HG03196 (cell line): ENCODE results near the gene AZGP1.
A peak's percentile ranks its signal among the peaks of the same experiment; 100 is the strongest.
"Not testable (repeated sequence)": the region's sequence is repeated elsewhere in the genome, so short reads cannot be mapped to it uniquely, and the experiment has no call there.

Experiments
- ATAC-seq: cut with Tn5 transposase; IDR thresholded peaks from one replicate; pipeline ENCODE4 v1.9.1; 2021; ENCODE audit not compliant: unreplicated experiment

AZGP1 gene

GRCh38 chr7:99975782-99976521 lies at the start of gene AZGP1:
Gene AZGP1 (minus strand): TSS chr7:99976031. CDS start chr7:99976020, 11 bp downstream.
- no peak for ATAC-seq

DNA sequence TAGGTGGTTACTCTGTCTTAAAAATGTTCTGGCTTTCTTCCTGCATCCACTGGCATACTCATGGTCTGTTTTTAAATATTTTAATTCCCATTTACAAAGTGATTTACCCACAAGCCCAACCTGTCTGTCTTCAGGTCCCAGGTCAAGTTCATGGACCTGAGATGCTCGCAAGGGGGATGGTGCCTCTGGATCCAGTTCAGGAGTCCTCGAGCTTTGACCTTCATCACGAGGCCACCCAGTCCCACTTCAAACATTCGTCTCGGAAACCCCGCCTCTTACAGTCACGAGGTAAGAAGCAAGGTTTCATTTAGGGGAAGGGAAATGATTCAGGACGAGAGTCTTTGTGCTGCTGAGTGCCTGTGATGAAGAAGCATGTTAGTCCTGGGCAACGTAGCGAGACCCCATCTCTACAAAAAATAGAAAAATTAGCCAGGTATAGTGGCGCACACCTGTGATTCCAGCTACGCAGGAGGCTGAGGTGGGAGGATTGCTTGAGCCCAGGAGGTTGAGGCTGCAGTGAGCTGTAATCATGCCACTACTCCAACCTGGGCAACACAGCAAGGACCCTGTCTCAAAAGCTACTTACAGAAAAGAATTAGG lies 48.3 kb upstream of the AZGP1 start:
- ATAC-seq = no peak

DNA sequence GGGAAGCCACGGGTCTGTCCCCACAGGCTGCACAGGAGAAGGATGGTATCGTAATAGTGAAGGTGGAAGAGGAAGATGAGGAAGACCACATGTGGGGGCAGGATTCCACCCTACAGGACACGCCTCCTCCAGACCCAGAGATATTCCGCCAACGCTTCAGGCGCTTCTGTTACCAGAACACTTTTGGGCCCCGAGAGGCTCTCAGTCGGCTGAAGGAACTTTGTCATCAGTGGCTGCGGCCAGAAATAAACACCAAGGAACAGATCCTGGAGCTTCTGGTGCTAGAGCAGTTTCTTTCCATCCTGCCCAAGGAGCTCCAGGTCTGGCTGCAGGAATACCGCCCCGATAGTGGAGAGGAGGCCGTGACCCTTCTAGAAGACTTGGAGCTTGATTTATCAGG lies 47.7 kb upstream of the AZGP1 start:
- no peak for ATAC-seq

DNA sequence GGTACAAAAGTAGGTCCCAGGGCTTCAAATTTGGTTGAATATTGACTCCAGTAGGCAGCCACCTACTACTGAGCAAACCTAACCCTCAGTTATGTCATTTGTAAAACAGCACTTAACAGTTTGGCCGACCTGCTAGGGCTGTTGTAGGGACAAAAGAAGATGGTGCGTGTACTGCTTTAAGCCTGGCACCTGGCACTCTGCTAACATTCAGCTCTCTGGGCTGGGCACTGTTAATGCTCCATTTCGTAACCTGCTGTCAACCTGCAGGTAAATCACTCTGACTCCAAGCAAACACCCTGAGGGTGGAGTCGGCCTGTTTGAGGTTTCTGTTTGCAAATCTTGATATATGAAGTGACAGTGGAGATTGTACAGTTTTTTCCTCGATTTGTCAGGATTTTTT lies 46.8 kb upstream of the AZGP1 start:
- no peak for ATAC-seq

DNA sequence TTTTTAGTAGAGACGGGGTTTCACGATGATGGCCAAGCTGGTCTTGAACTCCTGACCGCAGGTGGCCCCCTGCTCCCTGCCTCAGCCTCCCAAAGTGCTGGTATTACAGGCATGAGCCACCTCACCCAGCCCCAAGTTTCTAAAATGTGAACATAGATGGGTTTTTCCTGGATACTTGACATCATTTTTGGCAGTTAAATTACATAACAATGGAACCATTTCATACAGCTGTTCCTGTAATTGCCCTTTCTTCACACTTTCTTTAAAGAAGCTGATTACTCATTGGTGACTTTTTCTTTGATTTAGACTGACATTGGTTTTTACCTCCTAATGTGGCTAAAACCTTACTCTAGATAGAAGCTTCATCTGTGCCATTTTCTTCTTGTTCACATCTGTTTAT lies 45.5 kb upstream of the AZGP1 start:
- ATAC-seq = no peak

GRCh38 chr7:100019908-100020307 lies 44.1 kb upstream of the AZGP1 start:
- ATAC-seq = no peak

DNA sequence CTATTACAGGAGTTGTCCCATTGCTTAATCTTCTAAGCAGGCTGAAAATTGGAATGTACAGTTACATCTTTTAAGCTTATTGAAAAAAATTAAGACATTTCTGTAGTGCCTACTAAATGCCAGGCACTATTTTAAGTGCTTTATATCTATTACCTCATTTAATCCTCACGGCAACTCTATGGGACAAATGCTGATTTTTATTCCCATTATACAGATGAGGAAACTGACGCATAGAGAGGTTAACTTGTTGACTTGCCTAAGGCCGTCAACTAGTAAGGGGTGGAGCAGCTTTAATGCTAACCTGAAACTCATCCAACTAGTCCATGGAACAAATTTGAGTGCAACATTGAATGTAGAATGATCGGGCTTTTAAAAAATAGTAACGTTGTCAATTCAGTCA lies 42.0 kb upstream of the AZGP1 start:
- no peak for ATAC-seq

GRCh38 chr7:100017300-100017699 lies 41.5 kb upstream of the AZGP1 start:
- ATAC-seq = no peak

DNA sequence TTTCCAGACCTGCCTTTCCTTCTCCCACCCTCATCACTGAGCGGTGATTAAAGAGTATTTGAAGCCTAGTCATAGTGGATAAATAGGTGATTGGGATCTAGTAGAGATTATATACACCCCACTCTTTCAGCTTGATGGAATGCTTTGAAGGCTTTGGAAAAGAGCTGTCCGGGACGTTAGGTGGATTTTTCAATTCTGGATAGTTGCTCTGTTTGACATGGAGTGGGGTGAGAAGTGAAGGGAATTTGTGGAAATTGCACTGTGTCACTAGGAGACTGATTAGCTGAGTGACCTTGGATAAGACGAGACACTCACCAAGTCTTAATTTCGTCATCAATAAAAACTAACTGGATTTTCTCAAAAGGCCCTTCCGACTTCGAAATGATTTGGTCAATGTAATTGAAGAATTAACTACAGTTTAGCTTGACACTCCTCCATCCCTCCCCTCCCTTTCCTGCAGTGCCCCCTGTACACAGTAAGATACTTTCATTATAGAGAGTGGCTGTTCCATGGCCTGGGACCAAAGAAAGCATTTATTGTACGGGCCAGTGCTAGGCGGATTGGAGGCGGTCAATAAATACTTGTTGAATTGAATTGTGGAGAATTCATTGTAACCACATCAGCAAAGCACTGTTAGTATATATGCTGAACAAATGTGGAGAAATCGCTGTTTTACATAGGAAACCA lies 40.5 kb upstream of the AZGP1 start:
- ATAC-seq = no peak

DNA sequence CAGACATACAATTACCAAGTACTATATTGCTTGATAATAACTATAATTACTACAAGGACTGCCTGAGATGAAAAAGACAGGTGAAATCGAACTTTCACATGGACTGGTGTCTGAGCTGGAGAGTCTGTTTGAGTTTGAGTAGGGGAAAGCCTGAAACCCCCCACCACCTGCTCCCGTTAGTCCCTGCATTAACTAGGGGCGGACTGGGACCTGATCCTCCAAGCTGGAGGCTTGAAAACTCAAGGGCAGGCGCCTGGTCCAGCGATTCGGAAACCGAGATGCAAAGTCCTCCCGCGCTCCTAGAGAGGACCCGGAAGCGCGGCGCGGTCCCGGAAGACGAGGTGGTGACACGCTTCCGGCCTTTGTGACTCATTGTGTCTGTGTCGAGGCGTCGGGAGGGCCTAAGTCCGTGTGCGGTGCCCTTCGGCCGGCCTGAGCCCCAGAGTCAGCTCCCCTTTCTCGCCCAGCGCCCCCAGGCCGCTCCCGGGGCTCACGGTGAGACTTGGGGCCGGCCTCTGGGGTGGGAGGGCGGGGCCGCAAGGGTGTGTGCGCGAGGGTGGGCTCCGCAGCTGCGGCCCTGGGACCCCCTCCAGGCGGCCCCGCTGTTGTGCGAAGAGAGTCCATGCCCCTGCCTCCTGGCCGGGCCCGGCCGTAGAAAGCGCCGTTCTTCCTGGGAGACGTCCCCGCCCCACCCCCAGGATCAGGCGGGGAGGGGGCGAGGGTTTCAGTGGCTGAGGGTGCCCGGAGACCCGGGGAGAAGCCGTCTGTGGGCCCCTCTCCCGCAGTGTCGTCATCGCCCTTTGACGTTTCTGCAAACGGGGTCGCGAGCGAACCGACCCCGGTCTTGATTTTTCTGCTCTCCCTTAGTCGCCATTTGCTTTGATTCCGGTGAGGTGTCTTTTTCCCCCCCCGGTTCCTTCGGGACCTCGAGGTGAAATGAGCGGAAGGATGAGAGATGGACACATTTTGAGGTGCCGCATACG lies 39.7 kb upstream of the AZGP1 start, which contains the start of gene ZKSCAN1:
TSS of gene ZKSCAN1 (plus strand) at position 365 of the 983 bp plus-strand sequence. CDS start 7,911 bp downstream, outside the sequence.
- ATAC-seq = peak; percentile 97

- ATAC-seq = no peak
Observed at GRCh38 chr7:100013328-100013676, 37.5 kb upstream of the AZGP1 start.

DNA sequence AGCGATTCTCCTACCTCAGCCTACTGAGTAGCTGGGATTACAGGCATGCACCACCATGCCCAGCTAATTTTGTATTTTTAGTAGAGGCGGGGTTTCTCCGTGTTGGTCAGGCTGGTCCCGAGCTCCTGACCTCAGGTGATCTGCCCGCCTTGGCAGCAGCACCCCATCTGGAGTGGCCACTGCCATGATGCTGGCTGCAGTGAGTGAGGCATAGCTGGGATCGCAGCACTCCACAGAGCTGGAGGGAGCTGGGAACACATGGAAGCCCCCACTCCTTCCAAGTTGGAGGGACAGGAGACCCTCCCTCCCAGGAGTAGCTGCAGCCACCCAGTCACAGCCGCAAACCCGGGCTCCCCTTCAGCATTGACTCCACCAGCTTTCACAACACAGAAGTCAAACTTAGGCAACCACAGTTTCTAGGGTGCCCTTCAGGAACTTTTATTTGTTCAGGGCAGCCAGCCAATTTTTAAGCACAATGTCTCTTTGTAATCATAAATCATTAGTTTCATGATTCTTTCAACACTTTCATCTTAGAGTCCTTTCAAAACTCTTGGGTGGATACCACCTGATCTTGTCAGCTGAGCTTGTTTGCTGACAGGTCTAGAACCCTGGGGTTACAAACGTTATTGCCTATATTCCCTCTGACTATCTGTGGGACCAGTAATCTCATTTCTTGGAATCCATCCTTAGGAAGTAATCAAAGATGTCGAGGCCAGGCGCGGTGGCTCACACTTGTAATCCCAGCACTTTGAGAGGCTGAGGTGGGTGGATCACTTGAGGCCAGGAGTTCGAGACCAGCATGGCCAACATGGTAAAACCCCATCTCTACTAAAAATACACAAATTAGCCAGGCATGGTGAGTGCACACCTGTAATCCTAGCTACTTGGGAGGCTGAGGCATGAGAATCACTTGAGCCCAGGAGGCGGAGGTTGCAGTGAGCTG lies 36.8 kb upstream of the AZGP1 start:
- ATAC-seq = not testable (repeated sequence)

DNA sequence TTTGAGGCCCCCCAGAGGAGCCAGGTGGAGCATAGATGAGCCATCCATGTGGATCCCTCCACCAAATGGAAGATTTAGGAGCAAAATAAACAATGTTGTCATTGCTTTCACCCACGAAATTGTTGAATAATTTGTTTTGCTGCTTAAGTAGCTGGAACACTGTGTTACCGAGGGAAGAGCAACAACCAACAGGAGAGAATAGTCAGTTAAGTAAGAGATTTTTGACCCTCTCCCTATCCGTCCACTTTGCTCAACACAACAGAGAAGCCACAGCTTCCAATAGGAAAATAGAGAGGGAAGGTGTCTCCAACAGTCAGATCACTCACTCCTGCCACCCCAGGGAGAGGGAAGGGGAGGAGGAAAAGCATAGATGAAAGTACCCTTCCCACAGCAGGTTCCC lies 35.7 kb upstream of the AZGP1 start:
- ATAC-seq = no peak

GRCh38 chr7:100010901-100011300 lies 35.1 kb upstream of the AZGP1 start:
- ATAC-seq = no peak

GRCh38 chr7:100009952-100010351 lies 34.1 kb upstream of the AZGP1 start:
- not testable (repeated sequence) for ATAC-seq

GRCh38 chr7:100008525-100008924 lies 32.7 kb upstream of the AZGP1 start:
- no peak for ATAC-seq

GRCh38 chr7:100007887-100008286 lies 32.1 kb upstream of the AZGP1 start:
- ATAC-seq = no peak

DNA sequence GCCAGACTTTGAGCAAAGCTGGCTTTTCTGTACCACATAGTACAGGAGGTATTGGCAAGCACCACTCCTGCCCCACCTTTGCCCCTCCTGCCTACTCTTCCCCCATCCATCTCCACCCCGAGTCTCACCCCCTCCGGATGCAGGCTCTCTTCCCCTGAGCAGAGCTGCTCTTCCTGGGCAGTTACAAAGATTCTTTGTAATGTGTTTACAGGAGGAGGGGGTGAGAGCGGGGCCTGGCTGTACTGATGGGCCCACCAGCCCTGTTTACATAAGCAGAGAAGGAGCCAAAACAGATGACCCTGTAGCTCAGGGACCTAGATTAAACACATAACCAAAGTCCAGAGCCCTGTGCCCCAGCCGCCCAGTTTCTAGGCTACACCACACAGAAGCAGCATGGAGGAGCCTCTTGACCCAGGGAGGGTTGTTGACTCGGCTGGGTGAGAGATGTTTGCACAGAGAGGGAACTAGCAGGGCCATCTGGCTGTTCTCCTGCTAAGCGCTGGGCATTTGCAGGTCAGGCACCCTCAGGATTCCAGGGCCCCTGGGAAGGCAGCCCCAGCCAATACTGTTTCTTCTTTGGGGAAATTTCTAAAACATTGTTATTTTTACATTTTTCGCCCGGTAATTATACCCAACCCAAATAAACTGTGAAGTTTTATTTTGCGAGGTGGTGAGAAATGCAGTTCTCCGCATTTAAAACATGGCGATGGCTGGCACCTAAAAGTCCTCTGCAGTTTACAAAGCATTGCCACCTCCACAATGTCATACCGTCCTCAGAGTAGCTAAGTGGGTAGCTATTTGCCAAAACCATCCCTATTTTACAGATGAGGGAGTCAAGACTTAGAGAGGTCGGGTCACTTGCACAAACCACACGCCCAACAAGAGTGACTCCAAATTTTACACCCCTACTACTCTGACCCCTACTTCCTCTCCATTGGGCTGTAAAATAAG lies 28.2 kb upstream of the AZGP1 start:
- ATAC-seq = no peak

DNA sequence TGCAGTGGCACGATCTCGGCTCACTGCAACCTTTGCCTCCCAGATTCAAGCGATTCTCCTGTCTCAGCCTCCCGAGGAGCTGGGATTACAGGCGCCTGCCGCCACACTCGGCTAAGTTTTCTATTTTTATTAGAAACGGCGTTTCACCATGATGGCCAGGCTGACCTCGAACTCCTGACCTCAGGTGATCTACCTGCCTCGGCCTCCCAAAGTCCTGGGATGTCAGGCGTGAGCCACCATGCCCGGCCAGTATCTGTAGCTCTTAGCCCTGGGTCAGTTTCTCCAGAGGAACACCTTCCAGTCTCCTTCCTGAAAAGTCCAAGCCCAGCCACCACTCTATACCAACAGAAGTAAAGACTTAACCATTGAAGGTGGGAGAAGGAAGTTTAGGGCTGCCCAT lies 24.4 kb upstream of the AZGP1 start:
- ATAC-seq = no peak
